Measurements from ENCODE around the gene SLX4IP.
A peak's percentile ranks its signal among the peaks of the same experiment; 100 is the strongest.

Gene SLX4IP

DNA sequence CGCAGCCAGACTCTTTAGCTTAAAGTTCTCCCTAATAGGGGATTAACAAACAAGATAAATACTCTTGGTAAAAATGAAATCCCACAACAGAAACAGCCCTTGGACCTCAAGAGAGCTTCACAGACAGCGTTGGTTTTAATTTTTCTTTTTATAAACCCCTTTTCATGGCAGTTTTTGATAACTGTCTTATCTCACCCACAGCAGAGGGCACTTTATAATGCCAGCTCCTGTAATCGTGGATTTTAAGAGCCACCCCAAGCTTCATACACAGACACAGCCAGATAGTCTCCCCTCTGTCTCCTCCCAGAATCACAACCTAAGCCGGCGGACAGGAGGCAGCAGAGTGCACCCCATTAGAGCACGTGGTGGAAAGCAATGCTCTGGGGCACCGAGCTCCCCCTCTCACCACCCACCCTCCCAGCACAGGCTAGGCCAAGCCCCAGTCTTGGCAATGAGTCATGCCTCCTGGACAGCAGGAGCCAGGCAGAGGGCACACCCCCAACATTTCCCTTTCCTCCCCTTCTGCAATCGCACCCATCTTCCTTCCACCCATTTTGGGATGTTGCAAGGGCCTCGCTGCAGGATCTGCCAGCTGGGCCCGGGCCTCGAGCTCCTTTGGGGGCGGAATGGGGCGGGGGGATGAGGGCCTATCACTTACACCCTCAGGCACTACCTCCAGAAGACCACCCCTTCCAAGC, 236.3 kb downstream of the SLX4IP start:
- no peak for DNase-seq

DNA sequence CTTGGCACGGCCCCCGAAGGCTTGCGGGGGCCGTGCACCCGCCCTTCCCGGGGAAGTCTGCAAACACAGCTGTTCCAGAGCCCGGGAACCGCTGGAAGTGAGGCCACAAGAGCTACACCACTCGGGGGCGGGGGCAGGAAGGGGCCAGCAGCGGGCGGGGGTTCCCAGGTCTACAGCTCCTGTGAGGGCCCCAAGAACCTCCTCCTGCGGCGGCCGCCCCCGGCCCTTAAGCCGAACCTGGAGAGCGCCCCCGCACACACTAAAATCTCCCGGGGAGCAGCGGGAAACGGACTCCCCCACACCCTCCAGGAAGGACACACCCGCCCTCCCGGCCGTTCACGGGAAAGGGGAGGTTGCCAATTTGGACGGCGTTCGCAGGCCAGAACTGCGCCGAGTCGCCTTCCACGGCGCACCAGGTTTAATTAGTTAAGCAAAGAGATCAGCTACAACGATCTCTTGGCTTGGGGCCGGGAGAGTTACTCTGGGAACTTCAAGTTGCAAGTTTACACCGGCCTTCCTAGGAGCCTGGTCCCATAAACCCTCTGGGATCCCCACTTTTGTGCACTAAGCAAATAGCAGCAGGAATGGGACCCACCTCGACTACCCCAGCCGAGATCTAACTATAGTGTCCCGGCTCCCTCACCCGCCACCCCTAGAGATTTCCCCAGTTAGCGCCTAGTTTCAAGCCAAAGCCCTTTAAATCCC, 237.0 kb downstream of the SLX4IP start:
- no peak for DNase-seq

DNA sequence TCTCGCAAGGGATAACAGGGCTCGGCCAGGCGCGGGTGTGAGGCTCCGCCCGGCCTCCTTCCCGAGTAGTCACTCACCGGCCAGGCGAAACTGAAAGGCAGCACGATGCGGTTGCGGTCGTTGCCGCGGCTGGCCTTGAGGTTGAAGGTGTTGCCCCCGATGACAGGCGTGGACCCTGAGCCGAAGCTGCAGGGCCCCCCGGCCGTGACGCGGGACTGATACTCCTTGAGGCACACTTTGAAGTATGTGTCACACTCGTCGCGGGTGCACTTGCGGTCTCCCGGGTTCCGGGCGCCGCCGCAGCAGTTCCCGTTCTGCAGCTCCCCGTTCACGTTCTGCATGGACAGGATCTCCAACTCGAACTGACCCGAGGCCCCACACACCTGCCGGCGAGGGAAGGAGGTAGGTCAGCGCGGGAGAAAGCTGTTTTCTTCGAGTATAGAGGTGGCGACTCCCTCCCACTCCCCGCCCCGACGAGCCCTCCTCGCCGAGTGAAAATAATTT, 237.6 kb downstream of the SLX4IP start:
- DNase-seq: no peak

DNA sequence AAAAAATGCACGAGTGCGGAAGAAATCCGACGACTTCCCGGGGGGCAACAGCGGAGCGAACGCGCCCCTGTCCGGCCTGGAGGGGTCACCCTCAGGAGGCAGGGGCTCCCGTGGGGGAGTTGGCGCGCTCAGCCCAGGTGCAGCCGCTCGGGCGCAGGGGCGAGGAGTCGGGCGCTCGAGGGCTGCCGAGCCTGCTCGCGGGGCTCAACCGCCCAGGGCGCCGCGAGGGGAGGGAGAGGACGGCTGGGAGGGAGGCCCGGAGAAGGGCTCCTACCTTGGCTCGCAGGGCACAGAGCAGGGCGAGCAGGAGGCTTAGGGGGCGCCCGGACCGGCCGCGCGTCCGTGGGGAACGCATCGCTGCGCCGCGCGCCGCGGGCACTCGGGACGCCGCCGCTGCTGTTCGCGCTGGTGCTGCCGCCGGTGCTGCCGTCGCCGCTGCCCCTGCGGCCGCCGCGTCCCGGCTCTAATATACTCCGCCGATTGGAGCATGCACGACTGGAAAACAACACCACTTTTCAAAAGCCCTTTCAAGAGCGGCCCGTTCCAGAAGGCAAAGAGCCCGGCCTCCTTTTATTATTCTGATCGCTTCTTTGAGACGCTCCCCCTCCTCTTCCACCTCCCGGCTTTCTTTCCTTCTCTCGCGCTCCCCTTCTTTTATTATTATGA, 238.2 kb downstream of the SLX4IP start:
- DNase-seq: no peak

DNA sequence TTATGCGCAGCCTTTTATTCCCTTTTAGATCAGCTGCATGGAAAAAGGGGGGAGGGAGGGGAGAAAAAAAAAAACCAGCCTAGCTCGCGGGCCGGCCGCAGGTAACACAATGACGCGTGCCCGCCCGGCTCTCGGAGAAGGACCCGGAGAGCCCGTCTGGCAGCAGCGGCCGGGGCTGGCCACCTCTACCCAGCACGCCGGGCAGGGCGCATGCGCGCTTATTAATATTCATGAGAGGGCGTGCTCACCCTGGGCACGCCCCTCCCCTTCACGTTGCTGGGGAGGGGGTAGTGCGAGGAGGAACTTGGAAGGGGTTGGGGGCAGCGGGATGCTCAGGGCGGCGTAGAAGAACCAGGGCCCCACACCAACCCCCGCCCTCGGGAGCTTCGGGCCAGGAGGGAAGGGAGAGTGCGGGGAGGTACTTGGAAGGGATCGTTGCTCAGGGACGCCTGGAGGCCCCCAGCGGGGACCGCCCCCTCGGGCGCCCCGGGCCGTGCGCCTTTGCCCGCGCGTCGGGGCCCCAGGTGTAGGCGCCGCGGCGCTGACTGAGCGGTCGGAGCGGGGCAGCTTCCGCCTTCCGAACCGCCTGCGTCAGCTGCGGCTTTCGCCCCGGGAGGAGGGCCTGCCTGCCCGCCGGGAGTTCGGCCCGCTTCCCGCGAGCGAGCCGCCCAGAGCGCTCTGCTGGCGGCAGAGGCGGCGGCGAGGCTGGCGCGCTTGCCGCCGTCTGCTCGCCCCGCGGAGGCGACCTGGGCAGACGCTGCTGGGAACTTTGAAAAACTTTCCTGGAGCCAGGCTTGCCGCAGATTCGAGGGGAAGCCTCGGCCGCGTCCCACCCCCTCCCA, 239.0 kb downstream of the SLX4IP start, which contains the start of gene JAG1:
Gene JAG1 (minus strand): TSS at position 158 of the 842 bp plus-strand sequence. CDS start 469 bp downstream, outside the sequence.
- peak; percentile 58 for DNase-seq

DNA sequence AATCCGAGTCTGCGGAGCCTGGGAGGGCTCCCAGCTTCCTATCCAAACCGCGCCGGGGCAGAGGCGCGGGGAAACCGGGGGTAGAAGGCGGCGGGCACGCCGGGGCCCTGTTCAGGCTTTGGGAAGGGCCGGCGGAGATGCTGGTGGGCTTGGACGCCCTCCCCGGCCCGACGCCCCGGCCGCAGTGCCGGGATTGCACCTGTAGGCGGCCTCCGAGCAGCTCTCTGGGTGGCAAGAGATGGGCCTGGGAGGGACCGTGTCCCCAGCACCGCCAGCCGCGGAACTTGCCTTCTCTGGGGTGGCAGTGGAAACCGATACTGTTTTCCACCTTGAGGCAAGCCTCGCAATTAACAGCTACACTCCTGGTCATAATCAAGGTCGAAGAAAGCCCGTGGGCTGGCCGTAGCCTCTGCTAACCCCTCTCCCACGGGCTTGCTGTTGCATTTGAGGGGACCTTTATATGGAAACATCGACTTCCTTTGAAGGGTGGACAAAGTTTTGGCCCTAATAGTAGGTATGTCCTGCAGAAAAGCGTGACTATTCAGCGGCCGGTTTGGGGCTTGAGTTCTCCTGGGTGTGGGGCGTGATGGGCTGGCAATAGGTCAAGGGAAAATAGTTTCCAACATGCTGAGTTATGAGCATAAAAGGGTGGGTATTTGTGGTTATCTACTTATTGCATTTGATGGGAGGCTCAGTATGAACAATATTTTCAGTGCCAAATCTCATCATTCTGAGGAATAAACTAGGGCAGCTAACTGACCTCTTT, 239.8 kb downstream of the SLX4IP start:
- DNase-seq: no peak

DNA sequence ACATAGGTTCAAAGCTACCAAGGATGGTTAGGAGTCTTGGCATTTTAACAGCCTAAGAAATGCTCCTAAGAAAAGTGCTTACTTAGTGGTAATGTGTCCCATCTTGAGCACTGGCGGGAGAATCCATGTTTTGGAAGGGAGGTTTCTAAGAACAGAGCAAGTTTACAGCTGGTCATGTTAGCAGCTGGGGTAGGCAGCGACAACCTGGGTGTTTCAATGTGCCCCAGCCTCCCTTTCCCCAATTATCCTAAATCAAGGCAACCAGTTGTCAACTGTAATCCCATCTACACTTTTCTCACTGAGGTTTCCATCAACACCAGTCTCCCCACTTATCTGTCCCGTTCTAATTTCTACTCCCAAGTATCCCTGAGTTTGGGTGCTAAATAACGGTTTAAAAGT, 240.3 kb downstream of the SLX4IP start:
- DNase-seq: no peak

DNA sequence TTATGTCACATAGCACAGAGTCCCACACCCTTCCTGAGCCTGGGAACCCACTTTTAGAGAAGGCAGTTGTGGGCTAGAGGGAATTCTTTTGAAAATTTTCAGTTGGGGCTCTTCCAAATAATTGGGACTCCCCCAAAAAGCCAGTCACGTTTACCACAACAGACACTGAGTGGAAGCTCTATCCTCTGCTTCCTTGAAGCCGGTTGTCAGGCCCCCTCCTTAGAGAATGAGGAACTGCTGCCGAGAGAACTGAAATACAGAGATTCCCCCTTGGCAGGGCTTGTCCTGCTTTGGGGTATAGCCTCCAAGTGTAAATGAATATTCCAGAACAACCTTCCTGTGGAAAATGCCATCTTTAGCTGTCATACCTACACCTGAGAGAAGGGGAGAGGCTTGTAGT, 241.4 kb downstream of the SLX4IP start:
- no peak for DNase-seq
